Measurements from ENCODE around the gene AOC1. TPM values are rescaled to one million over a fixed set of nuclear protein-coding genes. Genes with fewer than 3 reads are reported as not detected.

AOC1 gene
- polyA plus RNA-seq, 3 donors: 0.07 to 0.15 TPM; not detected in 1

DNA sequence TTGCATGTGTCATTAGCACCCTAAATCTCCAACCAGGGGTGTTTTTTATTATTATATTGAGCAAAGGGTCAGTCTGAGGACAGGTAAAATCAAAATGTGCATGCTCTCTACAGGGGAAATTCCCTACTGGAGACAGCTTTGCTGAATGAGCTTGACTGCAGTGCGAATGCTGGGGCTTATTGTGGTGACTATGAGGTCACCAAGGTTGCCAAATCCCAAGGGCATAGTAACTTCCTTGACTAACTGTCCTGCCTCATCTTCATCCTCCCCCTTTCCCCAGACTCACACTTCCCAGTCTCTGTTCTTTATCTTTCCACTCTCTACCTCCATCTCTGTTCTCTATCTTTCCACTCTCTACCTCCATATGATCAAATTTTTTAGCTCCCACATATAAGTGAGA is 22.9 kb upstream of the AOC1 start:
- 36 to 74% (median 44%) methylated on average over 1 of the region's 1 CpG for WGBS, 3 donors
- H3K27ac ChIP-seq (ENCODE audit: low read depth, low read length): no peak overlapping the region

DNA sequence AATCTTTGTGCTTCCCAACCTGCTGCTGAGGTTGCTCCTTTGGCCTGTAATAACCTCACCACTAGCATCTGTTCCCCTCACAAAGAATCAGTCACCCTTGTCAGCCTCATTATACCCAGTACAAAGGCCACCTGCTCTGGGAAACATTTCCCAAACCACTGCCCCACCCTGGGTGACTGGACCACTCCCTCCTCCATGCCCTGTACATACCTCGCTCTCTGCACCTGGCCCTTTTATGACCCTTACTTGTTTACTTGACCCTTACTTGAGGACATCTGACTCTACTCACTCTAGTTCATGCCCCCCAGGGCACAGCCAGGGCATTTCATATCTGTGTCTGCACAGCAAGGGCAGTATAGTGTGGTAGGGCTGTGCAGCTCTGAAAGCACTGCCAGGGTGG is 21.4 kb upstream of the AOC1 start:
- 29 to 84% (median 35%) methylated on average over 1 of the region's 1 CpG for WGBS, 3 donors
- H3K27ac ChIP-seq (ENCODE audit: low read depth, low read length): no peak overlapping the region

DNA sequence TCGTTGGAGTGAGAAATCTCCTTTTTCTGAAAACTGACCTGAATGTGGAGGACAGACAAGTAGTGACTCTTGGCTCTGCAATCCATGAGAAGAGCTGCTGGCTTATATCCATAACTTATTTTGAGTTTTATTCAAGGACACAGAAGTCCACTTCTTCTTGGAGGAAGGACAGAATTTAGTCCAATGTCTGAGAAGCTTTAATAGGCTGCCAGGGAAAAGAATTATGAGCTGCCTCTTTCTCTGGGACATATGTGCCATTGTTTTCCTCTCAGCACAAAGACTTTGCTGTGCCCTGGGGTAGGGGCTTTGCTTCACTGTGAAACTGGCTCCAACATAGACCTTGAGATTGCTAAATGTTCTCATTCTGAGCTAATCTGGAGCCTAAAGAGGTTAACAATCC is 20.5 kb upstream of the AOC1 start:
- WGBS, 3 donors: 55 to 64% (median 63%) methylated on average over 1 of the region's 1 CpG
- H3K27ac ChIP-seq (ENCODE audit: low read depth, low read length): no peak overlapping the region

DNA sequence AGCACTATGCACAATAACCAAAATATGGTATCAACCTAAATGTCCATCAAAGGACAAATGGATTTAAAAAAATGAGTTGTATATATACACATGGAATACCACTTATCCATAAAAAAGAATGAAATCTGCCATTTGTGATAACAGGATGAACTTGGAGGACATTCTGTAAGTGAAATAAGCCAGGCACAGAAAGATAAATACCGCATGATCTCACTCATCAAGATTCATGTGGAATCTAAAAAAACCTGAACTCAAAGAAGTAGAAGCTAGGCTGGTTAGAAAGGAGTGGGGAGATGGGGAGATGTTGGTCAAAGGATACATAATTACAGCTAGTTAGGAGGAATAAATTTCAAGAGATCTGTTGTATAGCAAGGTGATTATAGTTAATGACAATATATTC is 17.3 kb upstream of the AOC1 start:
- WGBS, 3 donors: 74 to 83% (median 74%) methylated on average over 1 of the region's 1 CpG
- H3K27ac ChIP-seq (ENCODE audit: low read depth, low read length): no peak overlapping the region

DNA sequence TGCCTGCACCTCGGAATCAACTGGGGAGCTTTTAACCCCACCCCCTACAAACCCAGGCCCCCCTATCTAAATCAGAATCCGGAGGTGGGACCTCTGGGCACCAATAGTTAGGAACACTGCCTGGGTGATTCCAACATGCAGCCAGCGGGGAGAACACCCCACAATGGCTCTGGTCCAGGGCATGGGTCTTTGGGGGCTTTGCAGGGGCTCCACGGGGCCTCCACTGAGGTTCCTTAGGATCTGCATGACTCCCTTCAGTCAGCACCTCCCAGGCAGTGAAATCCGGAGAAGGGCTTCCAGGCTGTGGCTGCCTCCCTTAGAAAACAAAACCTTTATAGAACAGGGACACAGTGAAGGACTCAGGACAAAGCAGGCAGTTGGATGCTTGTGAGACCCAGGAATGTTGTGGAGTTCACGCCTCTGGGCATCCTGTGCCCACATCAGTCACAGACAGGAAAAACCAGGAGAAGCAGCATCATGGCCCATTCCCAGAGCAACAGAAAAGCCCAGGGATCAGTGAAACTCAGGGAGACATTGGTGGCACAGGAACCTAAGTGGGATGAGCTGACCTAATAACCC is 16.5 kb upstream of the AOC1 start:
- WGBS, 3 donors: 74 to 78% (median 78%) methylated on average over 6 of the region's 6 CpGs
- H3K27ac ChIP-seq (ENCODE audit: low read depth, low read length): no peak overlapping the region

DNA sequence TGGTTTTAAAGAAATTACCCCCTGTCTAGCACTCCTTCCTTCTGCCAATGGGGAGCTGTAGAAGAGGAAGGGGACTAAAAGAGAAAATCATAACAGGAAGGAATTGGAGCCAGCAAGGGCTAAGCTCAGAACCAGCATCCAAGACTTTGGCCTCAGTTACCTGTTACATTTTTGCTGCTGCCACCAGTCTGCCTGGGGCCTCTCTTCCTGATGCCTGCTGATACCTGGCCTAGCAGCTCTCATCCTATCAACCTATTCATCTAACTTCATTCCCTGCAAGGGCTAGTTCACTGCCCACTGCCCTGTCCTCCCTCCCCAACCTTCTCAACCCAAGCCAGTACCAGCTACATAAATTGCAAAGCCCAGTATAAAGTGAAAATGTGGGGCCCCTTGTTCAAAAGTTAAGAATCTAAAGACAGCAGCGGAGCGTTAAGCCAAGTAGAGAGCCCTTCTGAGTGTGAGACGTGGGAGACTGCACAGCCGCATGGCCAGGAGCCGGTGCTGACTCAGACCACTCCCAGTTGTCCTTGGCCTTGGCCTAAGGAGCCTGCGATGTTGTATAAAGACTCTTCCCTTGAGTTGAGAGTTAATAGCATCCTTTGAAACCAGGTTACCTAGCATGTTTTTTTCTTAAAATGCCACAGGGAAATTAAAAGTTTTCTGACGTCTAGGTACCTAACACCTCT is 13.2 kb upstream of the AOC1 start:
- WGBS, 3 donors: 57 to 79% (median 67%) methylated on average over 7 of the region's 7 CpGs
- no peak overlapping the region for H3K27ac ChIP-seq (ENCODE audit: low read depth, low read length)

DNA sequence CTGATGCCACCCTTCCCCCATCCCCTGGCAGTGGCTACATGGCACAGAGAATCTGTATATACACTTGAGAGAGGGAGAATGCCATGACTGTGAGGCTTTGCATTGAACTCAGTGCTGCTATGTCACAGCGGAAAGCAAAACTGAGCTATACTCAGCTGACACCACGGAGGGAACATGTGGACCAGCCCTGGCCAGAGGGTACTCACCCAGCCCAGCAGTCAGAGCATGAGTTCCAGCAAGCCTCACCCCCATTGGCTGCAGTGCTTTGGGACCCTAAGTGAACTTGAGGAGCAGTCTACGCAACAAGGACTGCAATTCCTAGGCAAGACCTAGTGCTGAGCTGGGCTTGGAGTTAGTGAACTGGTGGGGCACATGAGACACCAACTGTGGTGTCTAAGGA is 10.3 kb upstream of the AOC1 start:
- WGBS, 3 donors: 93 to 94% (median 93%) methylated on average over 3 of the region's 3 CpGs
- H3K27ac ChIP-seq (ENCODE audit: low read depth, low read length): no peak overlapping the region

DNA sequence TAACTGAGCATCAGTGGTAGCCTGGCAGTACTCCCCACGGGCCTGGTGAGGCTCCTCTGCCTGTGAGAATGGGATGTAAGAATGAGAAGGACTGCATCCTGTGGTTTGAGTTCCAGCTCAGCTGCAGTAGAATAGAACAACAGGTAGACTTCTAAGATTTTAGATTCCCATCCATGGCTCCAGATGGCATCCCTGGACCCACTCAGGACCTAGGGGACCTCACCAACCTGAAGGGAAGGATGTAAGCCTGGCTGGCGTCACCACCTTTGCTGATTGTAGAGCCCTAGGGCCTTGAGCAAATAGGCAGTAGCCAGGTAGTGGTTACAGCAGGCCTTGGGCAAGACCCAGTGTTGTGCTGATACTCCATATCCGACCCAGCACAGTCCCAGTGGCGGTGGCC is 9.6 kb upstream of the AOC1 start:
- H3K27ac ChIP-seq (ENCODE audit: low read depth, low read length): no peak overlapping the region
- 66 to 80% (median 73%) methylated on average over 4 of the region's 4 CpGs for WGBS, 3 donors

DNA sequence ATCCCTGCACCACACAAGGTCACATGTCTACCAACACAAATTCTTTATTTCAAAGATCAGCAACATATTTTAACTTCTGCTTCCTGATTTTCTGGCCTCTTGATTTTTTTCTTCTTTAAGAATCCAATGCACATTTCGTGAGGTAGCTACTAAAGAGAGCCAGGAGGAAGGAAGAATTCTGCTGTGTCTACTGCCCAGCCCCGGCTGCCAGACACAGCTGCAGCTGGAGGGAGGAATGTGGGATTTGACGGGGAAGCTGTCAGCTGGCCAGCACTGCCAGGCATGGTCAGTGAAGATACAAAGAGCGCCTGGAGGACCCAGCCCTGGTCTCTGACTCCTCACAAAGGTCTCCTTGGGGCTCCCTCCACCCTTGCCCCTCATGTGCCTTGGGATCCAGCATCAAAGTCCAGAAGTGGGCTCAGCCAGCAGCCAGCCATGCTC is 6.9 kb upstream of the AOC1 start:
- no peak overlapping the region for H3K27ac ChIP-seq (ENCODE audit: low read depth, low read length)

DNA sequence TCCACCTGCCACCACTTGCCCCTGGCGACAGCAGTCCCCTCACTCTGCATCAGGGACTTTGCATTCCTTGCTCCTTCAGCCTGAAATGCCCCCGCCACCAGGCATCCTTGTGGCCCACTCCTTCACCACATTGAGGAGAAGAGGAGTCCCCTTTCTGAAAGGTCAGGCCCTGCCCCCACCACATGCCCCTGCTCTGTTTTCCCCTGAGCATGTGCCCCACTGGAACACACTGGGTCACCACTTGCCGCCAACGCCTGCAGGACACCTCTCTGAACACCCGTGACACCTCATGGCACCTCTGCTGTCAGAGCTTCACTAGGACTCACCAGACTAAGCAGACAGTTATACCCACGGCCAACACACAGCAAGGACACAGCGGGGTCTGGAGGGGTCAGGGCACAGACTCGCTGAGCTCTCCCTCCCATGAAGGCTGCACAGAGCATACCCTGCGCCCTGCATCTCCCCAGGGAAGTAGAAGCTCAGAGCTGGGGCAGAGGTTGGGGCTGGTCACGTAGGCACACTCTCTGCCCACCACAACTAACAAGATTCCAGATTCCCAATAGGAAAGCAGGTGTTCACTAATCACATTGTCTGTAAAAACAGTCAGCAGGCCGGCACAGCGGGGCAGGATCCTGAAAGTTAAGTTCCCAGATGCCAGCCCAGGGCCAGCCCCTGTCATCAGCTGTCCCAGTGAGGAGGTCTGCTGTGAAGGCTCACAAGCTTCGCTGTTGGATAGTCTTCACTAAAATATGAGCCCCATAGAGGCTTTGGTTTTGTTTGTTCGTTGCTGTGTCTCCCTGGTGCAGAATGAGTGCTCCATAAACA is 5.8 kb upstream of the AOC1 start:
- WGBS, 3 donors: 84 to 92% (median 89%) methylated on average over 14 of the region's 14 CpGs
- no peak overlapping the region for H3K27ac ChIP-seq (ENCODE audit: low read depth, low read length)

More for the DNA sequence above, 6.9 kb upstream of the AOC1 start:
- 9 to 26% (median 17%) methylated on average over 4 of the region's 4 CpGs for WGBS, 3 donors

DNA sequence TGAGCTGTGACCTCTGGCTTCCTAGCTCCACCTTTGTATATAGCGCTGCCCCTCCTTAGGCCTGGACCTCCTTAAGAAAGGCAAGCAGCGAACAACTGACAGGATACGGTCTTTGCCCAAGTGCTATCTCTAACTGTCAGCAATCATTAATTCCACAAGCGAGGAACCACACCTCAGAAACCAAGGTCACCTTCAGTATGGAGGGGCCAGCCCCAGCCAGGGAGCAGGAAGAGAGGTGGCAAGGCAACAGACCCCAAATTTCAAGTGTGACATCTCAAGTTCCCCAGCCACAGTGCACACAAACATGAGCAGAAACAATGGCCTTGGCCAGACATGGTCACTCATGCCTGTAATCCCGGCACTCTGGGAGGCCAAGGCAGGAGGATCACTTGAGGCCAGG is 4.8 kb upstream of the AOC1 start:
- 76 to 99% (median 93%) methylated on average over 5 of the region's 5 CpGs for WGBS, 3 donors
- no peak overlapping the region for H3K27ac ChIP-seq (ENCODE audit: low read depth, low read length)

DNA sequence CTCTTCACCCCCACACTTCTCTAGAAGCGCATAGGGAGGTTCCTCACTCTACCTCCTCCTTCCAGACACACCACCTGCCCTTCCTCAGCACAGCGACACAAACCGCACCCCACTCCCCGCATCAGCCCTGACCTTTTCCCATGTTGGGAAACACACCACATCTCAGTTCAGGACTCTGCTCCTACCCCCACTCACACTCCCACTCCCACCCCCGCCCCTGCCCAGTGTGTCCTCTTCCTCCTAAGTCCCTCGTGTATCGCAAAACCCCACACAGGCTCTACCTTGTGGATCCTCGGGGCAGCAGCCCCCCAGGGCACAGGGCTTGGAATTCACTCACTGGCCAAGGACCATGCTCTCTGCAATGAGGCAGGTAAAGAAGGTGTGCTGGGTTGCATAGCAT is 4.2 kb upstream of the AOC1 start:
- no peak overlapping the region for H3K27ac ChIP-seq (ENCODE audit: low read depth, low read length)
- WGBS, 3 donors: 89 to 92% (median 91%) methylated on average over 8 of the region's 8 CpGs

DNA sequence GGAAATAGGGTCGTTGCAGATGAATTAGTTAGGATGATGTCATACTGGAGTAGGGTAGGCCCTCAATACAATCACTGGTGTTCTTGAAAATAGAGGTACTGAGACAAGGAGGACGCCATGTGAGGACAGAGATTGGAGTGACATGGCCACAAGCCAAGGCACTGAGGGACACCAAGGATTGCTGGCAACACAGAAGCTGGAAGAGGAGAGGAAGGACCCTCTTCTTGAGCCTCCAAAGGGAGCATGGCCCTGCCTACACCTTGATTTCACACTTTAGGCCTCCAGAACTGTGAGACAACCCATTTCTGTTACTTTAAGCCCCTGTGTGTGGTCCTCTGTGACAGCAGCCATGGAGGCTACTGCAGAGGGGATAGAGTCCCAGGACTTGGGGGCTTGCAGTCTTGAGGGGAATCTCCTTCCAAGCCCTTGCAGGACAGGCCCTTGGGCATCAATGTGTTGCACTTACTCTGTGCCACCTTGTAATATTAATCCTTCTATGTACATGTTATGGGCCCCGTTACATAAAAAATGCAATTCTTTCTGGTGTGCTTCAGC is 3.7 kb upstream of the AOC1 start:
- WGBS, 3 donors: 77 to 85% (median 83%) methylated on average over 3 of the region's 3 CpGs

DNA sequence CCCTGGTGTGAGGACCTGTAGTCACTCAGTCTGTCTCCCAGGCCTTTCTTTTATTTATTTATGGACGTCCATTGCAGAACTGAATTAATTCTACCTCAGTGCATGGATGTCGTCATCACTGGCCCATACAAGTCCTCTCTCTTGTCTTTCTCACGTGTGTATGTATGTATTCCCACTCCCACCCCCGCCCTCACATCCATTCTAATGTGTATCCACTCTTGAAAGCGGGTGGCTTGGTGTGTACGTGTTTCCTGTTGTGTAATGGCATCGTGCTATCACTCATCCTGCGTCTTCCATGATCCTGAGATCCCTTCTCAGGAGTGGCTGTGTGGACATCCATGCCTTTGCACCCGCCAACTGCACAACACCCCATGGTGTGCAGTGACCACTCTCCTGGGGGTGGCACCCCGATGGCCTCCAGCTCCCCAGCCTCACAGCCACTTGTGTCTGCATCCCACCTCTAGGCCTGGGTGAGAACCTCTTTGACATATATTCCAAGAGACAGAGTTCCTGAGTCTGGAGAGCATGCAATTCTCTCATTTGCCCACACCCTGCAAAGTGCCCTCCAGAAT is 3.0 kb upstream of the AOC1 start:
- H3K27ac ChIP-seq (ENCODE audit: low read depth, low read length): no peak overlapping the region

More for the DNA sequence above, 3.7 kb upstream of the AOC1 start:
- no peak overlapping the region for H3K27ac ChIP-seq (ENCODE audit: low read depth, low read length)

DNA sequence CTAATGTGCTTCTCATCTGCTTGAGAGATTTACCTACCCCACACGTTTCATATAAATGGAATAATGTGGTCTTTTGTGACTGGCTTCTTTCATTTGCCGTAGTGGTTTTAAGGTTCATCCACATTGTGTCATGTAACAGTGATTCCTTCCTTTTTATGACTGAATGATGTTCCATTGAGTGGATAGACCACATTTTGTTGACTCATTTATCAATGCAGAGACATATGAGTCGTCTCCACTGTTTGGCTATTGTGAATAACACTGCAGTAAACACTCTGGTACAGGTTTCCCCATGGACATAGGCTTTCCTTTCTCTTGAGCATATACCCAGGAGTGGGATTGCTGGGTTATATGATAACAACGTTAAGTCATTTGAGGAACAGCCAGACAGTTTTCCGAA is 2.0 kb upstream of the AOC1 start:
- H3K27ac ChIP-seq (ENCODE audit: low read depth, low read length): no peak overlapping the region
- WGBS, 3 donors: 73 to 84% (median 83%) methylated on average over 5 of the region's 5 CpGs

More for the DNA sequence above, 3.0 kb upstream of the AOC1 start:
- WGBS, 3 donors: 75 to 83% (median 79%) methylated on average over 10 of the region's 10 CpGs

DNA sequence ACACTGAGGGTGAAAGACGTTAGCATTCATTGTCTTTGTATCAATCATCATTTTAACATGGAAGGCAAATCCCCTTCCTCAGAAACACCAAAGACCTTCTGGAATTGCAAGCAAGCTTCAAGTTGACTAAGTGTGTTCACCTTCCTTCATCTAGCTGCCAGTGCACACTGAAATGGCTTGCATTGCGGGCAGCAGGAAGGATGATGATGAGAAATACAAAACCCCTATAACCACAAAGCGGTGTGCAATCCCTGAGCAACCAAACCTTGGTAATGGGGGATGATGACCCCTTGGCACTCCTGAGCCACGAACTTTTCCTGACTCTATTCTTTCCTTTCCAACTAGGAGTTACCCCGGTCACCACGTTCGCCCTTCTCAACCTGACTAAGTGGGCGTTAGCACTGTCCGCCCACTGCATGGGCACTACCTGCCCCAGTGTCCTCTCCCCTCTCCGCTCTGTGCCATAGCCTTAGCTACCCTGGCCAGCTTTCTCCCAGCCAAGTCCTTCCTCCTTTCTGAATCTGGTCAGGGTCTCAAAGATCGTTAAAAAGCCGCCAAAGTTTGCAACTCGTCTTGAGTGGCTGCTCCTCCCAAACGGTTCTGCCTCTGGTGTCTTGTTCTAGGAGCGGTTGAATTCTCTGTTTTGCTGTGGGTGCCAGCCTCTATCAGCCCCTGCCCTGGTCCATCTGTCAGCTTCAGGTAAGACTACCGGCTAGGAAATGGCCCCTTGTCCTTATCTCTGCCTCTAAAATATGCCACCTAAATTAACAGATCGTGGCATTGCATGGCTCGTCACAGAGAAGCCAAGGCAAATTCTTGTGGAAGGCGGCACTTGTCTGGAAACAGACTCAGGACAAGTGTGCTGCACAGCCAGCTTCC is 586 bp upstream of the AOC1 start:
- 69 to 76% (median 73%) methylated on average over 19 of the region's 19 CpGs for WGBS, 3 donors
- H3K27ac ChIP-seq (ENCODE audit: low read depth, low read length): no peak overlapping the region

DNA sequence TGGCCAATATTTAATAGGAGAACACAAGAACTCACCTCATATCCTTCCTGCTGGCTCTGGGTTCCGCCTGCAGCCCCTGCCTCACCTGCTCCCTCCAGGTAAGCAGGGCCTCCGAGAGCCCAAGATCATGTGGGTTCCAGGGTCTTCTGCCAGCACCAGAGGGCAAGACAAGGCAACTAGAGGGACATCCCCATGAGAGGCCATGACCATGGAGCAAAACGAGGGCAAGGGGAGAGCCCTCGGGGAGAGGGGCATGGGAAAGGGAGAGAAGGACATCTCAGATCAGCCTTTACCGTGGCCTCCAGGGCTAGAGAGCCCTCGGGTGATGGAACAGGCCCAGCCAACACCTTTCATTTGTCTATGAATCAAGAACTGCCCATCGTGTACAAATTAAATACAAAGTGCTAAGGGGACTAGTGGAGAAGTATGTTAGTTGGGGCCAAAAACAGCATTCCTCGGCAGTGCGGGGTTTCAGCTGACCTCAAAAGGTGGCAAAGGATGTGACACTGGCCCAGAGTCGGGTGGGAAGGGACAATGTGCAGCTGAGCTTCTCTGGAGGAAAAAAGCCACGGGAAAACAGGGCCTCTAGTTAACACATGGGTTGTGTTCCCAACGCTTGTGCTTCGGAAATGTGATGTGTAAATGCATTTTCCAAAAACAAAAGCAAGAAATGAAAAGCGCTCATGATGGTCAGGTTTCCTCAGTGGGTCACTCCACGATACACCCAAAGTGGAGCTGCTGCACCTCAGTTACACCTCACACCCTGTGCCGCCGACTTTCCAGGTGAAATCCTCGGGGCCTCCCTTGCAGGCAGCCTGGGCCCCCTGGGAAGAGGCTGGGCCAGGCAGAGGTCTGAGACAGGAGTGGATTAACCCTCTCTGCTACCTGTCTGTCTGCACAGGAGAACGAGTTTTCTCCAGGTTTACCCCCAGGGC is 2.0 kb downstream of the AOC1 start:
- 70 to 79% (median 77%) methylated on average over 19 of the region's 19 CpGs for WGBS, 3 donors
- no peak overlapping the region for H3K27ac ChIP-seq (ENCODE audit: low read depth, low read length)

All from adipose tissue (tissue), 3 donors.